ENCODE data around the gene SEMA5A. TPM values are rescaled to one million over a fixed set of nuclear protein-coding genes. Genes with fewer than 3 reads are reported as not detected.

Gene SEMA5A
- total RNA-seq, 1 donor from 2014 or later = 38.9 TPM

DNA sequence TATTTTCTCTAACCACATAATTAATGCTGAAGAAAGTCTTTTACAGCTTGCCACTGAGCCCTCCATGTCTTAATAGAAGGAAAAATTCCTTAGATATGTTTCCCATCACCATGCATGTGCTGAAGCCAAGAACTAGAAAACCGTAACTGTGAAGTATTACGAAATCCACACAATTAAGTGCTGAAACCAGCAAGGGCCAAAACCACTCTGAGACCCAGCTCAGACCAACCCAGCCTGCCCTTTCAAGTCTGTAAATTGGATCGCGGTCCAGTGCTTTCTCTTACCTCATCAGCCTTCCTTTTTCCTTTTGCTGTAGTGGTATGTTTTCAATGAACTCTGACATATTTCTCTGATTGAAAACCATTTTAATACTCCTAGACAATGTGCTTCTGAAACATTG, 26.3 kb downstream of the SEMA5A start:
- no peak overlapping the region for H3K4me3 ChIP-seq
- intact Hi-C loops (cut with DNase I) = no loop called here
- no peak overlapping the region for H3K27ac ChIP-seq
- H3K9me3 ChIP-seq = no peaks in the 10 kb centered on the region
- TF ChIP-seq, protein P1, sequence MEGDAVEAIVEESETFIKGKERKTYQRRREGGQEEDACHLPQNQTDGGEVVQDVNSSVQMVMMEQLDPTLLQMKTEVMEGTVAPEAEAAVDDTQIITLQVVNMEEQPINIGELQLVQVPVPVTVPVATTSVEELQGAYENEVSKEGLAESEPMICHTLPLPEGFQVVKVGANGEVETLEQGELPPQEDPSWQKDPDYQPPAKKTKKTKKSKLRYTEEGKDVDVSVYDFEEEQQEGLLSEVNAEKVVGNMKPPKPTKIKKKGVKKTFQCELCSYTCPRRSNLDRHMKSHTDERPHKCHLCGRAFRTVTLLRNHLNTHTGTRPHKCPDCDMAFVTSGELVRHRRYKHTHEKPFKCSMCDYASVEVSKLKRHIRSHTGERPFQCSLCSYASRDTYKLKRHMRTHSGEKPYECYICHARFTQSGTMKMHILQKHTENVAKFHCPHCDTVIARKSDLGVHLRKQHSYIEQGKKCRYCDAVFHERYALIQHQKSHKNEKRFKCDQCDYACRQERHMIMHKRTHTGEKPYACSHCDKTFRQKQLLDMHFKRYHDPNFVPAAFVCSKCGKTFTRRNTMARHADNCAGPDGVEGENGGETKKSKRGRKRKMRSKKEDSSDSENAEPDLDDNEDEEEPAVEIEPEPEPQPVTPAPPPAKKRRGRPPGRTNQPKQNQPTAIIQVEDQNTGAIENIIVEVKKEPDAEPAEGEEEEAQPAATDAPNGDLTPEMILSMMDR (IDR thresholded peaks at IDR 0.05) = no peak
- peak; percentile 72 for ATAC-seq
- H3K27me3 ChIP-seq = no peaks in the 10 kb centered on the region
- H3K4me1 ChIP-seq = no peaks in the 10 kb centered on the region
- DNase-seq = no peak
- H3K36me3 ChIP-seq = no peaks in the 10 kb centered on the region

DNA sequence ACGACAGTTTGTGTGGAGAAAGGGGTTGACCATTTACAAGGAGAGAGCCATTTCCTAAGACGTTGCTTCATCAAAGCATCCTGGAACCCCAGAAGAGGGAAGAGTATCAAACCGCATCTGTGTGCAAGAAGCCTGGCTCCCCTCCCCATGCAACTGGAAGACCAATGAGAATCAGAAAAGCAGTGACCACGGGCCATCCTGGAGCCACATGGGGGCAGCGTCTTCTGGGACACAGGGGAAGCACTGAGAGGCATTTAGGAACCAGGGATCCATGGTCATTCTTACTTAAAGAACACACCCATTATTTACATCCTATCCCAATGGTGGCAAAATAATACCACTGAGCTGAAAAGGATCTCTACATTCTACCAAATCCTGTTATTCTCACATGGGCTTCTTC, 29.3 kb downstream of the SEMA5A start:
- H3K27me3 ChIP-seq = no peaks in the 10 kb centered on the region
- no peak for ATAC-seq
- intact Hi-C loops (cut with DNase I) = no loop called here
- no peak for DNase-seq
- no peaks in the 10 kb centered on the region for H3K4me1 ChIP-seq
- TF ChIP-seq, protein P1 (IDR thresholded peaks at IDR 0.05) = no peak
- no peaks in the 10 kb centered on the region for H3K36me3 ChIP-seq
- H3K27ac ChIP-seq = no peak overlapping the region
- no peaks in the 10 kb centered on the region for H3K9me3 ChIP-seq
- no peak overlapping the region for H3K4me3 ChIP-seq

DNA sequence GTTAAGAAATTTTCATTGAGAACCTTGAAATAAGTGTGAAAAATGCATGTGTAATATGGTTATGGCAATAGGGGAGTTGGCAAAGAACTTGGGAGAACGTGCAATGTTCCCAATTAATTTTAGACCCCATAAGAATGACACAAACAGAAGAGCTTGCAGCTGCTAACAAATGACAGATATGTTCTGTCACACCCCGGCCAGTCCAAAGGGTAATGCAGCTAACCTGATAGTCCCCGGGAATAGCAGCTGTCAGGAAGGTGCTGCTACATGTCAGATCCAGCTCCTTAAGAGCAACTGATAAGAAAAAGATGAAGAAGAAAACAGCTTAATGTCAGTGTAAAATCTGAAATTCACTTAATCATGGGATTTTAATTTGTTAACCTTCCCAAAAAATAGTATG, 30.4 kb downstream of the SEMA5A start:
- Histone ChIP-seq H3K27ac (no peak overlapping the region), H3K9me3 (no peaks in the 10 kb centered on the region), H3K27me3 (no peaks in the 10 kb centered on the region), H3K4me3 (no peak overlapping the region), H3K36me3 (no peaks in the 10 kb centered on the region), H3K4me1 (no peaks in the 10 kb centered on the region)
- intact Hi-C loops (cut with DNase I) = no loop called here
- TF ChIP-seq, protein P1 (IDR thresholded peaks at IDR 0.05) = no peak
- DNase-seq = no peak
- no peak for ATAC-seq

DNA sequence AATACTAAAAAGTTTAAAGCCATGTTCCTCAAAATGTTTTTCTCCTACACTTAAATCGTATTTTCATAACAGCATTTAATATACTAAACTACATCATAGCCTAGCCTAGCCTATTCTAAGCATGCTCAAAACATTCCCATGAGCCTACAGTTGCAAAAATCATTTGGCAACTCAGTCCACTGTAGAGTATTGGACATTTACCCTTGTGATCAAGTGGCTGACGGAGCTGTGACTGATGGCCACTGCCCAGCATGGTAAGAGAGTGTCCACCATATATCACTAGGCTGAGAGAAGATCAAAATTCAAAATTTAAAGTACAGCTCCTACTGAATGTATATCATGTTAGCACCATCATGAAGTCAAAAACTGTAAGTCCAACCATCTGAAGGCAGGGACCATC, 30.9 kb downstream of the SEMA5A start:
- ATAC-seq = no peak
- TF ChIP-seq, protein P1 (IDR thresholded peaks at IDR 0.05) = no peak

DNA sequence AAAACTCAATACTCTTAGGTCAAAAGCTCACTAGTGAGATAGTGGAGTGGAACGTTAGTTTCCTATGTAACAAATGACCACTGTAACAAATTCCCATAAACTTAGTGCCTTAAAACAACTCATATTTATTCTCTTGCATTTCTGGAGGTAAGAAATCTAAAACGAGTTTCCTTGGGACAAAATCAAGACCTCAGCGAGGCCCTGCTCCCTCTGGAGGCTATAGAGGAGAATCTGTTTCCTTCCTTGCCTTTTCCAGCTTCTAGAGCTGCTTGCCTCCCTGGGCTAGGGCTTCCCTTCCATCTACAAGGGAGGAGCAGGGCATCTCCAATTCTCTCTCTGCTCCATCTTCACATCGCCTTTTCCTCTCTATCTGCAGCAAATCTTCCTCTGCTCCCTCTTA, 32.0 kb downstream of the SEMA5A start:
- Histone ChIP-seq H3K4me1 (no peaks in the 10 kb centered on the region), H3K36me3 (no peaks in the 10 kb centered on the region), H3K27ac (no peak overlapping the region), H3K4me3 (no peak overlapping the region), H3K9me3 (no peaks in the 10 kb centered on the region), H3K27me3 (no peaks in the 10 kb centered on the region)
- DNase-seq (no peak), ATAC-seq (no peak)
- intact Hi-C loops (cut with DNase I) = no loop called here
- TF ChIP-seq, protein P1 (IDR thresholded peaks at IDR 0.05) = no peak

More for the DNA sequence above, 30.9 kb downstream of the SEMA5A start:
- Histone ChIP-seq H3K27ac (no peak overlapping the region), H3K36me3 (no peaks in the 10 kb centered on the region), H3K4me3 (no peak overlapping the region), H3K4me1 (no peaks in the 10 kb centered on the region), H3K9me3 (no peaks in the 10 kb centered on the region), H3K27me3 (no peaks in the 10 kb centered on the region)
- no peak for DNase-seq
- intact Hi-C loops (cut with DNase I) = no loop called here

DNA sequence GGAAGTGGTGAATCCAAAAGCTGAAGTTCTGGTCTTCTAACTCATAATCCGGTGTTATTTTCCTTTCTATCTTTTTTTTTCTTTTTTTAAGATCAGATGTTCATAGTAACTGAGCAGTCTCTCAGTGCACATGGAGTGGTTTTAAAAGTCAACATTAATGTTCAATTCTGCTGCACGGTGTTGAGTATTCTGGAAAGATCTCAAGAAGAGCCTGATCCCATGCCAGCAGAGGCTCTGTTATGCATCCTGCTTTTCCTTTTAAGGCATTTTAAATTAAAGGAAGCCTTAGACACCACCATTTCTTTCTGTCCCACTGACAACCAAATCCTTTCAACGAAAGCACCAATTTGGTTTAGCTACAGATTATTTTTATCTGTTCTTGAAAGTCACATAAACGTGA, 33.4 kb downstream of the SEMA5A start:
- Histone ChIP-seq H3K4me3 (no peak overlapping the region), H3K36me3 (no peaks in the 10 kb centered on the region), H3K27ac (no peak overlapping the region), H3K9me3 (no peaks in the 10 kb centered on the region), H3K4me1 (no peaks in the 10 kb centered on the region), H3K27me3 (no peaks in the 10 kb centered on the region)
- ATAC-seq = peak; percentile 43
- TF ChIP-seq, protein P1 (IDR thresholded peaks at IDR 0.05) = no peak
- DNase-seq = no peak
- intact Hi-C loops (cut with DNase I) = no loop called here
